Measurements from ENCODE around the gene SMIM1.

SMIM1 gene

DNA sequence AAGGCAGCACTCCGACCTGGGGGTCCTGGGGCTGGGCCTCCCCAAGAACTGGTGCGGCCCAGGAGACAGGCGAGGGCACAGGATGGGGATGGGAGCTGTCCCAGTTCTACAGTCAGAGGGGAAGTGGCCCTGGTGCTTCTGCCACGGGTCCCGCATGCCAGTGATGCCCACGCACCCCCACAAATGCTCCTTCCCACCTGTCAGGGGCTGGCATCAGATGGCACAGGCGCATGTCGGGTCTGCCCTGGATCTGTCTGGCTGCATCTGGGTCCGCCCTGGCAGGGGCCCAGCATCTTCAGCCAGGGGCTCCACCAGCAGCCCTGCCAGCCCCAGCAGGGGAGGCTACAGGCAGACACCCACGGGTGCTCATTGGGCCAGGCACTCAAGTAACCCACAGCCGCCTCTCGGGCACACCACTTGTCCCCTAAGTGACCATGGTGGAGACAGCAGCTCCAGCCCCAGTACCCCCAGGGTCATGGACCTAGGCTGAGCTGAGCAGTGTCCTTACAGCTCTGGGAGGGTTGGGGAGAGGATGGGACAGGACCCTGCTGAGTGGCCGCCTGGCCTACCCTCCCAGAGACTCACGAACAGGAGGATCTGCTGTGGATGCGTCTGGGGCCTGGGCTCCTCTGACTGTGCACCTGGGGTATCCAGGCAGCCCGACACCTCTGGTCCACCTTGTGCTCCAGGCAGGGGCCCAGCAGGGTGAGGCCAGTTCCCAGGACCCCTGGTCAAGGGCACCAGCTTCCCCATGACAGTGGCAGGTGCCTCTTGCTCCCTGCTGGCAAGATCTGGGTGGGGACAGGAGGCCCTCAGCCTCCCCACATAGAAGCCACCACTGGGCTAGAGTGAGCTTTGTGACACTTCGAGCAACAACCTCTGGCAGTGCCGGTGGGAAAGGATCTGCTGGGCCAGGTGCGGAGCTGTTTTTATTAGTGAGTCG lies 5.4 kb downstream of the SMIM1 start:
- no peak for DNase-seq

DNA sequence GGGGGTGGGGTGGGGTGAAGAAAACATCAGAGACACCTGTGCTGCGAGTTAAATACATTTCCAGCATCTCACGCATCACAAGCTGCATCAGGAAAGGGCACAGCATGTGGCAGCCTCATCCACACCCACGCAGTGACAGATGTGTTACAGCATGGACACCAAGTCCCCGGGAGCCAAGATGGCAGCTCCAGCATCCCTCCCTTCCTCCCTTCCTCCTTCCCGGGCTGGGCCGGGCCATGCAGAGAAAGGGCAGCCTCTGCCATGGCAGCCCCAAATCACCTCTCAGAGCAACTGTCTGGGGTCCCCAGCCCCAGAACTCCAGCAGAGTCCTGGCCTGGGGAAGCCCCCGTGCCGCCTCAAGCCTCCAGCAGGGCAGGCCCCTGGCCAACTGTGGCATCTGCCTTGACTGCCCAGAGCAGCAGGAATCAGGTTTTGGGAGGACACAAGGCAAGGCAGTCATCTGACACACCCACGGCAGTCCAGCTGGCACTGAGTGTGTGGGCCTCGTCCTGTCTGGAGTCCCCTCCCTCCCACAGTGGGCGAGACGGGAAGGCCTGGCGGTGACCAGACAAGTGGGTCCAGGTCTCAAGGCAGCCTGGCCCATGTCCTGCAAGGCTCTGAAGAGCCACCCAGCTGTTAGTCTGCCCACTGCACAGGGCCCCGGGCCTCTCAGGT lies 6.2 kb downstream of the SMIM1 start:
- no peak for DNase-seq

- DNase-seq, result no peak
Observed at GRCh38 chr1:3779265-3779911, 6.8 kb downstream of the SMIM1 start.

- DNase-seq, result no peak
Observed at GRCh38 chr1:3779912-3780416, 7.4 kb downstream of the SMIM1 start.

GRCh38 chr1:3780901-3781300 lies 8.4 kb downstream of the SMIM1 start:
- DNase-seq, result no peak

GRCh38 chr1:3783651-3784474 lies 11.3 kb downstream of the SMIM1 start:
- DNase-seq, result no peak

DNA sequence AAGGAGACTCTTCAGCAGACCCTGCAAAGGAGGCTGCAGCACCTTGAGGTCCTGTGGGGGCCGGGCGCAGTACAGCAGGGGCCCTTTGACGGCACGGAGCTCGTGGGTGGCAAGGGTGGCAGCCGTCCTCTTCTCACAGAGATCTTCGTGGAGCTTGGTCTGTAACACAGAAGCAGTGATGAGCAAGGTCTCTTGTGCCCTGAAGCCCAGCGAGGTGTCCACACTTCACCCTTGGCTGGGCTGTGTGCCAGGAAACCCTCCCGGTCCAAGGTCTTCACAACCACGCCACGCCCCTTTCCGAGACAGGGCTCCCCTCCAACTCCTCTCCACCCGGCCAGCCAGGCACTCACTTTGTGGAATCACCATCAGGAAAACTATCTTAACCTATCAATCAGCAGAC lies 12.5 kb downstream of the SMIM1 start:
- DNase-seq, result no peak

GRCh38 chr1:3785456-3786157 lies 13.1 kb downstream of the SMIM1 start:
- DNase-seq, result peak; percentile 50

- no peak for DNase-seq
Observed at GRCh38 chr1:3786468-3787348, 14.2 kb downstream of the SMIM1 start.

DNA sequence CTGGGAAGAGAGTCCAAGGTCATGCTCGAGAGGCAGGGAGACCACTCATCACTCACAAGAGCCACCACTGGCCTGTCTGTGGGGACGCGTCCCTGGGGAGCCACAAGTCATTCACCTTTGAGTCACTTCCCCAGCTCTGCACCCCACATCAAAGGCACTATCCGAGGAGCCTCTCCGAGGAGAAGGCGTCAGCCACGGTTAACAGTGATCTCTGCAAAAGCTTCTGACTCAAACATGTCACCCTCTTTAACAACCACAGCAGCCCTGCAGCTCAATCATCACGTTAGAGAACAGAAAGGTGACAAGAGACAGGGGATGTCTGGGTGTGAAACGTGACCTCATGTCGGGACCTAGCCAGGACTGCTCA lies 14.8 kb downstream of the SMIM1 start:
- DNase-seq, result peak; percentile 73

DNA sequence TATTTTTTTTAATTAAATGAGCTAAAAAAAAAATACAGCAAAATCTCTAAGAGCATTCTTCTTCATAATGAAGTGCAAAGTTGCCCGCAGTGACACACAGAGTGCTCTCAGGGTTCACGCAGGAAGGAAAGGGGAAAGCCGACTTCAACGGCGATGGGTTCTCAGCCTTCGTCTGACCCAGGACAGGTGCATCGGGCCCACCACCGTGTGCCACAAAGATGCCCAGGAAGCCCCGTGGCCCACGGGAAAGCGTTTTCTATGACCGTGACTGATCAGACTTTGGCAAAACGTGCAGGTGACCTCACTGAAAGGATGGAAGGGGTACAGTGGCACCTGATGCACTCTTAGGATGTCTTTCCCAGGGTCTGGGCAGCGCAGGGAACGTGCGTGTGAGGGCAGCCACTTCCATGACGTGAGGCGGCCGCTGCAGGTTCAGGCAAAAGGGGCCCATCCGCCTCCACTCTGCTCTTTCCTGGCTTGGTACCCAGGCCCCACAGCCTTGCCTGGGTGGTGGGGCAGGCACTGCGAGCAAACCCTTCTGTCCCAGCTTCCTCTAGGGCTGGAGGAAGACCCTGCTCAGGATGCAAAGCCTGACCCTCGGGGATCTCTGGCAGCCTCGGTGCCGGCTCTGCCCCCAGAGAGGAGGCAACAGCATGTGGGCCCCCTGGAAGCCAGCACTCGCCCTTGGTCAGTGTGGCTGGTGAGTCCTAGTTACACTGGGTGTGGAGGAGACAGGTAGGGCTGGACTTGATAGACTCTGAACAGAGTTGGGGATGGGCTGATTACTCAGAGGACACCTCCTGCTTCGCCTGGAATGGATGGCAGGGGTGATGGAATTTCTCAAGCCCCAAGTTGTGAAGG lies 15.4 kb downstream of the SMIM1 start:
- DNase-seq, result no peak

DNA sequence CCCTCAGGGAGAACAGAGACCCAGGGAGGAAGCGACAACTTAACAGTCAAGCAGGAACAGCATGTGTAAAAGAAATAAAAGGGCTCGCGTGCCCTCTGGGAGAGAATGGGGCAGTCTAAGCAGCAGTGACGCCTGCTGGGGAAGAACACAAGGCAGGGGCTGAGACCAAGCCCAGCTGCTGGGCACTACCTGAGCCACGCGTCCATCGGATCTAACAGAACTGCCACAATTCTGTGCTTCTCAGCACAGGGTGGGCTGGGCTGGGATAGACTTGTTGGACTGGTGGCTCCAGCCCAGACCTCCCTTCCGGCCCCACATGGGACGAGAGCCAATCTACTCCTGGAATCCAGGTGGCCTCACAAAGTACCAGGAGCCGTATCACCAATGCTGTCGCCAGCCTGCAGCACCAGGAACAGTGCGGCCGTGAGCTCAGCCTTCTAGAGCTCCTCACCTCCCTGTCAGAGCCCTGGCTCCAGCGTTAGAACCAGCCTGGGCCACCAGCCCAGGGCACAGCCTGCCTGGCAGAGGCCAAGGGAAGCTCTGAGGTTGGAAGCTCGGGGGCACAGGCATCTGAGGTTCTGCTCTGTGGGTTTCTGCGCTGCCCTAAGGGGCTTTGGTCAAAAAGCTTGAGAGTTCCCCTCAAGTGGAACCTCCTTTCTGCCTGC lies 16.3 kb downstream of the SMIM1 start:
- DNase-seq, result no peak

DNA sequence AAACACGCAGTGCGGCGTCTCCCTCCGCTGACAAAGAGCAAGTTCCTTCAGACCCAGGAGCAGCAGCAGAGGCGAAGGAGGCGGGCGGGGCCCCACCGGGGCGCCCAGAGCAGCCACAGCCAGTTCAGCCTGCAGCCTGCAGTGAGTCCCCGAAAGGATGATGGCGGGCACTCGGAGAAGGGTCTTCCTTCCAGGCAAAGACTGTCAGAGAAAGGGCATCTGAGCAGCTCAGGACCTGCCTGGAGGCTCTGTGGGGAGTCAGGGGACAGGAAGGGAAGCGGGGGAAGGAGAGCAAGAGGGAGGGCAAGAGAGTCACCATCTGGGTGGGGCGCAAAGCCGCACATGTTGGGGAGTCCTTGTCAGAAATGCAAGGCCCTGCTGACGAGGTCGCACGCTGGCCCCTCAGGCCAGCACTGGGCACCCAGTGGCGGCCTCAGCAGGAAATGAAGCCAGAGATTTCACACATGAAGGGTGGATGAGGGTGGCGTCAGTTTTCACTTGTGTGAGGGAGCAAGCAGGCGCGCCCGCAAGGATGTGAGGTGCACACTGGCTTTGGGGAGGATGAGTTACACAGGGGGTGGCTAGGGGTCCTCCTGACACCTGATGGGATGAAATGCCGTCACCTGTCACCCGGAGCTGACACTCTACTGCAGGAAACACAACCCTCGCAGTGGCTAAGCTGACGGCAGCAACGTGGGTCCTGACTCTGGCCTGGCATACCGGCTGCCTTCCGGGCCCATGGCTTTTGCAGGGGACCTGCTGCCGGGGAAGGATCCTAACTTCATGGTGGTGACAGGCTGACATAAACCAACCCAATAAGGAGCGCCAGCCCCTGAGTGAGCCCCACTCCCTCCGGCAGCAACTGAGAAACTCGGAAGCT lies 17.1 kb downstream of the SMIM1 start:
- no peak for DNase-seq

- no peak for DNase-seq
Observed at GRCh38 chr1:3790500-3790923, 18.0 kb downstream of the SMIM1 start.

DNA sequence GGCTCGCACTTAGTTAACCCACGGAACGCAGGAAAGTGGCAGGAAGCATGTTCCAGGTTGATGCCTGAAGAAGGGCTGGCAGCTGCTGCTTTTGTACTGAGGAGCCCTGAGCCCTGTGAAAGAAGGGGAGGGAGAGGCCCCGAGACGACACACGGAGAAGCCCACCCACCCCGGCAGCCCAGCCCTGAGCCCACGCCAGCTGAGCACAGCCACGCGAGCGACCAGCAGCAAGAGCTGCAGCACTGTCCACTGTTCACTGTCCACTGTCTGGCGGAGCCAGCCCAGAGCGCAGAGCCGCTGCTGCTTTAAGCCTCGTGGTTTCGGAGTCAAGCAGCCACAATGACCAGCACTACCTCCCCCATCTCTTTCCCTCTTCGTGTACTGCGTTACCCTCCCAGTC lies 18.4 kb downstream of the SMIM1 start:
- no peak for DNase-seq

DNA sequence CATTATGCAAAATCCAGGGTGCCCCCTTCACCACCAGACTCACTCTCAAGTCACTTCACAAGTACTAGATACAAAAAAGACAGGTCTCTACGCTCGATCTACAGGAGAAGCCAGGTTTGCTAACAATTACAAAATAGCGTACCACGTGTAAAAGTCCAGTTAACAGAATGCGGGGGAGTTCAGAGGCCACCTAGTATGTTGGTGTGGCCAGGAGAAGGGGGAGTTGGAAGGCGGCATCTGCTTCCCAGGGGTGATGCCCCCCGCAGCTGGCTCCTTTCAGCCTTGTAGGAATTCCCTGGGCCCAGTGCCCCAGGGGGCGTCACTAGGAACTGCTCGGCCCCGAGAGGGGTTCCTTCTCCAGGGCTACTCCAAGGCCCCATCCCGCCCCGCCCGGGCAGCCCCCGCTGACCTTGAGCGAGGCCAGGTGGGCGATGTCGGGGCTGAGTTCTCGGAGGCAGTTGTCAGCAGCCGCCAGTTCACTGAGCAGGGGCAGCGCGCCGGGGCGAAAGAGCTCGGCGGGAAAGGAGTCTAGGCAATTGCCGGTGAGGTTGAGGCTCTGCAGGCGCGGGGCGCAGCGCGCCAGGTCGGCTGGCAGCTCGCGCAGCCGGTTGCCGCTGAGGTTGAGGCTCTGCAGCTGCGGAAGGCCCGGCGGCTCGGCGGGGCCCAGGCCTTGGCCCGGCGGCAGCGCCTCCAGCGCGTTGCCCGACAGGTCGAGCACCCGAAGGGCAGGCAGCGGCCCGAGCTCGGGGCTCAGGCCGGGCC lies 23.1 kb downstream of the SMIM1 start:
- DNase-seq, result no peak
